Pons (tissue), 1 donor: ENCODE data around the gene OCRL.
A peak's percentile ranks its signal among the peaks of the same experiment; 100 is the strongest.

Source experiments
- DNase-seq: peaks from one replicate; pipeline ENCODE4 v3.0.0-alpha.2; 2016; ENCODE audit warnings: low spot score

Gene OCRL

DNA sequence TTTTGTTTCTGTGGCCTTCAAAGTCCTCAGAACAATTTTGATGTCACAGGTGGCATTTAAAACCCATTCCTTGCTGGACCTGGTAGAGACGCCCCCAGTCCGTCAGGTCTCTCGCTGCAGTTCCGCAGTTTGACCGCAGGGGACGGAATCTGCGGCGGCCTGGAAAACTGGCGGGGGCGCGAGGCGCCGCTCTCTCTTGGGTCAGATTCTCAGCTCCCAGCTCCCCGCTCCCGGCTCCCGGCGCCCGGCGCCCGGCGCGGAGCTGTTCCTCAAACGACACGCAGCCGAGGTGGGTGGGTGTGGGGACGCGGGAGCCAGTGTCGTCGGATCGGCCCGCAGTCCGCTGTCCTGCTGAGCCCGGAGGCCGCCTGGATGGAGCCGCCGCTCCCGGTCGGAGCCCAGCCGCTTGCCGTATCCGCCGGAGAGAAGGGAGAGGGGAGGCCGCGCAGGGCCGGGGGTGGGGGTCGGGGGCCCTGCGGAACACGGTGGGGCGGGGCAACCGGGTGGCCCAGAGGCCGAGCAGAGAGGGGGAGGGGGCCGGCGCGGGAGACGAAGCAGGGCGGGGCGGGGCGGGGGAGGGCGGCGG lies at the start of gene OCRL:
TSS of gene OCRL (plus strand) at position 192 of the 586 bp plus-strand sequence. CDS start at position 373, 181 bp downstream.
- peak; percentile 36 for DNase-seq

DNA sequence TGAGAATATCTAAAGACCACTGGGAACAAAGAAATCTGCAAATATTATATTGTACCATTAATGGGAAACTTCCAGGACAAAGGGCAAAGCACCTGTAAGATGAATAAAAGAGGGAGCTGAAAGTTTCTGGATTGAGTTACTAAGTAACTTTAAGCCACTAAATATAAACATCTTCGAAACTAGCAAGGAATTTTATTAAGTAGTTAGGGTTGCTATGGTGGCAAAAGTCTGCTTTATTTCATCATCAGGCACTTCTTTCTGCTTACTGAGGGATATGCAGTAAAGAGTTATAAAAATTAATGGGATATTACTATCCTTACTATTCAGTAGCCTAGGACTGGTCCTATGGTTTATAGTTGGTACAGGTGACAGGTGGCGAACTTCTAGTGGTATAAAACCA lies 49.7 kb upstream of the OCRL start:
- no peak for DNase-seq

DNA sequence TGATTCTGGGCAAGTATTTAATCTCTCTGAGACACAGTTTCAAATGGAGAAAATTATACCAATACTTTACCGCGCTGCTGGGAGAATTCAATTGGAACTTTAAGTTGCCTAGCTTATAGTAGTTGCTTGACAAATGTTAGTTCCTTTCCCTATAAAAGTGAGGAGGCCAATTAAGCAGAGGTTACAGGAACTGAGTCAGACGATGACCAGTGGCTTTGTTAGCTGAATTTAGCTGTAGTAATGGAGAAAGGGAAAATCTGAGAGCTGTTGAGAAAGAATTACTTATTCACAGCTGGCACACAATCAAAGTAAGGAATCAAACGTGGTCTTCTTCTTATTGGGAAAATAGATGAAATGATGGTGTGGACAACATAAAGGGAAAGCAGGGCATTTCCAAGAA lies 46.4 kb upstream of the OCRL start:
- DNase-seq: no peak

DNA sequence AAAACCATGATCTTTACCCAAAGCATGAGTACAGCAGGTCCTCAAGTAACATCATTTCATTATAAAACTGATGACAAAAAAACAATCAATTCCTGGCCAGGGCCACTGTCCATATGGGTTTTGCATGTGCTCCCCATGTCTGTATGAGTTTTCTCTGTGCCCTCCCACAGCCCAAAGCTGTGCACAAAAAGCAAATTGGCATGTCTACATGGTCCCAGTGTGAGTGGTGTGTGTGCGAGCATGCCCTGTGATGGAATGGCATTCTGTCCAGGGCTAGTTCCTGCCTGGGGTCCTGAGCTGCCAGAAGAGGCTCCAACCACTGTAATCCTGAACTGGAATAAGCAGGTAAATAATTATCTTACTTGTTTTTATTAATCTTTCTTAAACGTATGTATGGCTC lies 45.2 kb upstream of the OCRL start:
- no peak for DNase-seq

DNA sequence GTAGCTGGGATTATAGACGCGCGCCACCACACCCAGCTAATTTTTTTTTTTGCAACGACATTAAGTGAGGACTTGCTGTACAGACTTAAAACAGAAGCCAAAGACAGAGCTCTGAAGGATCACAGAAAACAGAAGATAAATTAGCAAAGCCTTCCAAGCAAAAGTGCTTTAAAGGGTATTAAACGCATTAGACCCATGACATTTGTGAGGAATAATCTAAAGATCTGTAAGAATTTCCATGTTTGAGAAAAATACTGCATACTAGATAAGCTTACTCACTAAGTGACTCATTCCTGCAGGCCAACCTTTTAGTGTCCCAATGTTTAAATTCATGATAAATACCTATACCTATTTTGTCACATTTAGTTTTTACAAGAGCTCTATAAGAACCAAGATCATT lies 44.2 kb upstream of the OCRL start:
- no peak for DNase-seq

DNA sequence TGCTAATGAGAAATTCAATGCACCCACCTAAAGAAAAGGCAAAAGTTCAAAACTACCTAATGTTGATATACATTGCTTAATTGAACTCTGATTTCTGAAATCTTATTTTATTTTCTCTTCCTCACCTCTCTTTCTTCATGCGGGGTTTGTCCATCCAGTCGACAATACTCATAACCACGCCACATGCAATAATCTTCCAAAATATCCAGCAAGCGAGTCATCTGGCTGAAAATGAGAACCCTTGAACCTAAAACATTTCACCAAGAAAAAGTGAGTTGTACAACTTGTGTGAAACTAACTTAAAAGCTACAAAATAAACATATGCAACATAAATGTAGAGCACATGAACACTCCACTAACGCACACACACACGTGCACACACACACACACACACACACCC lies 43.4 kb upstream of the OCRL start:
- no peak for DNase-seq

DNA sequence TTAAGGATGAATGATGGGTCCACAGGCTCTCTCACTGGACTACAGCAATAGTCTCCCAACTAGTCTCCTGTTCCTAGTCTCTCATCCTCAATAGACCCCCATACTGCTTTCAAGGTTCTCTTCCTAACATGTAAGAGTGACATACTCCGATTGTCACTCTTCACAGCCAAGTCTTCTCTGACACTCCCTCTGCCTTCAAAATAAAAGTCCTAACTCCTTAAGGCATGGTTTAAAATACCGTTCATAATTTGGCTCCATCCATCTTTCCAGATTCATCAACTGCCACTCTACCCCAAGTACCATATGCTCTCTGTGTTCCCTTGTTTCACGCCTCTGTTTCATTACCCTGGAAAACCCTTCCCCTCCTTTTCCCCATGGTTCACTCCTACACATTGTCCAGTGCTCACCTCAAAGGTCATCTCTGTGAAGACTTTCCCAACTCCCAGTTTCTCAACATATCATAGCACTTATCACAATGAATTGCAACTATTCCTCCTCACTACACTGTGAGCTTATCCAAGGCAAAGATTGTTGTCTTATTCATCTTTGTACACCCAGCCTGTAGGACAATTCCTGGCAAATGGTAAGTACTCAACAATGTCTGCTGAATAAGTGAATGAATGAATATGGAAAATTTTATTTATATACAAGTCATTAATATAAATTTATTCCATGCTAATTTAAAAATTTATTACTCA lies 42.8 kb upstream of the OCRL start:
- no peak for DNase-seq

DNA sequence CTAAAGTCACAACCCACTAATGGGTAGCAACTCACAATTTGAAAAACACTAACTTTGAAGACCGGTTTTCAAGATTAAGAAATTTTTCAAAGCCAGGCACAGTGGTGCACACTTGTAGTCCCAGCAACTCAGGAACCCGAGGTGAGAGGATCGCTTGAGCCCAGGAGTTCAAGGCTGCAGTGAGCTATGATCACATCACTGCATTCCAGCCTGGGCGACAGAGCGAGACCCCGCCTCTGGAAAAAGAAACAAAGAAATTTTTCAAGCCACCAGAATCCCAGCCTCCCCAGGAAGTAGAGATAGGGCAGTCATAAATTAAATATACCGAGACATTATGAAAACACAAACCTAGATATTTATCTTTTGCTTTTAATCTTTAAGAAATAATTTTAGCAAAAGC lies 29.7 kb upstream of the OCRL start:
- DNase-seq: no peak

DNA sequence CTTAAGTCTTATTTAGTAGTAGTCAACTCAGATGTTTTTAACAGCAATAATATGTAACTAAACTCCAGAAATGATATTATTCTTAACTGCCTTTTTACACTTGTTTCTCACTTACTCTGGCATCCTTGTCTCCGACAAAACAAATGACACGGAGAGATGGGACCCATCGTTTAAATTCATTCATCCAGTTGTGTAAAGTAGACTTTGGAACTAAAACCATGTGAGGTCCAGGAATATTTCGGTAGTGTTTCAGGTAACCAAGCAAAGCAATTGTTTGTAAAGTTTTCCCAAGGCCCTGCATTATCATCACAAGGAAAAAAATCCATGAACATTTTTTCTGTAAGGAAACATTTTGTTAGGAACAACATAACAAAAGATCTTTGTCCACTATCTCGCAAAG lies 28.4 kb upstream of the OCRL start:
- no peak for DNase-seq

DNA sequence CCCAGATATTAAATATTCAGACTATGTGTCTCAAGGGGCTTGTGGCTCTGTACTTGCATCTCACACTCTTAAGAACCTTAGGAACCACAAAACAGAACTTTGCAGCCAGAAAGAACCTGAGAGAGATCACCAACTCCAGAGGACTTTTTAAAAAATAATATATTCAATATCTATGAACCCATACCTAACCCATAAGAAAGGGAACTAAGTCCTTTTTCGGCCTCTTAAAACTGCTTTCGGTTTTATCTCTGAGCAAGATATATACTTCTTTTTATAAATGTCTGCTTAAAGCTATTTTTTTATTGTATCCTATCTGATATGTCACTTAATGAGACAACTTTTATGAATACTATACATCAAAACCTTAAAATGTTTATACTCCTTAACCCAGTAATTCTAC lies 27.6 kb upstream of the OCRL start:
- no peak for DNase-seq

DNA sequence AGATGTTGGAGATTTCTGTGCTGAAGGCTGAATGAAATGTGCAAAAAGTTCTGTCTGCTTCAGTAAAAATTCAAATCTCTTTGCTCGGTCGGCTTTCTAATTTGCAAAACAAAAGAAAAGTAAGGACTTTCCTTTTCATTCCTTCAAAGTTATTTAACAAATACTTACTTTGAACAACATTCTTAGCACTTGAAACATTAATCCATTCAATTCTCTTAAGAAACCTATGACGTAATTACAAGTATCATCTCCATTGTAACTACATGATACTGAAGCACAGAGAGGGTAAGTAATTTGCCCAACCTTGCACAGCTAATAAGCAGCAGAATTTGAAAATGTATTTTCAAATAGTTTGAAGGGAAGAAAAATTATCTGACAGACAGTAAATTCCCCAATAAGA lies 23.7 kb upstream of the OCRL start:
- no peak for DNase-seq

DNA sequence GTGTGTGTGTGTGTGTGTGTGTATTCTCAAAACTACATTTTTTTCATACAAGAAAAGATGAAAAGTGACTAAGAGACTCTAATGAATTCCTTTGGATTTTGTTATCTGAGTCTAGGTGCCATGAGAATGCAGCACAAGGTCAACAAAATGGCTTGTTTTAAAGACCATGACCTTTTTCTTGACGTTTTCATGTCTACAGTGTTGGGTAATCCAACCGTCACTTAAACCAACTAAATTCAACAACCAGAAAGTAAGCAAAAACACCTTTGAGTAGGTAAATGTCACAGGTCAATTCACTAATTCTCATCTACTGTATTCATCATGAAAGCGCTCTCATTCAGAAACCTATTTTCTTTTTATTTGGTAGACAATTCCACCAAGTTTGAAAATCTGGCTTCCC lies 19.9 kb upstream of the OCRL start:
- DNase-seq: no peak

DNA sequence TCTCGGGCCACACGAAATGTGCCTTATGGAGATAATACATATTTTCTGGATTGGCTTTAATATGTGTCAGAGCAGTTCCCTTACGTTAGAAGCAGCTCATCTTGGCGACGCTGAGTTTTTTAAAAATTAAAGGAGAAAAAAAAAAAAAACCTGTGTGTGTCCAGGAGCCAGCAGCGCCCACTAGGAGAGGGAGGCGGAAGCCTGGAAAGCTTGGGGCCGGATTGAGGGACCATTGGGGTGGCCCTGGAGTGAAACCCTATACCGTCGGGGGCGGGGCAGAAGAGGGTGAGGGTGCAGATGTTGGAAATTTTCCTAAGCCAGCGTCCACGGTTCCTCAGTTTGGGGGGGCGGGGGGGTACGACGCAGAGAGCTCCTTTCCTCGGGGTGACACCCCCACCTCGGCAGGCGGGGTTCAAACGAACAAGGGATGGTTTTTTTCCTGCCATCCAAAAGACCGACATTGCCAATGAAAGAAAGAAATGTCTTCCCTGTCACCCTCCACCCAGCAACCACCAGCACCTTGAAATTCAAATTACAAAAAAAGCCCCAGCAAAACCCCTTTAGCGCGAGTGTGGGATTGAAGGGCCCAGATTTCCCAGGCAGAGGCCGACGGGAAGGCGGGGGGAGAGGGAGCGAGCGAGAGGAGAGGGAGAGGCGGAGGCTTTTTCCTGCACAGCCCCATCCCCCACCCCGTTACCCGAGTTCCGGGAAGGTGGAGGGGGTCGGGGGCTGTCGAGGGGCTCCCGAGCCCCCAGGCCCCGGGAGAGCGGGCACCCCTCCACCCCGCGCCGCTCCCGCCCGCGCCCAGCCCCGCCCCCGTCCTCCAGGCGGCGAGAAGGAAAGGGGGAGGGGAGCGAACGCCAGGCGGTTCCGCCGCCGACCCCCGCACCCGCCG lies 17.6 kb upstream of the OCRL start:
- DNase-seq: peak; percentile 25

DNA sequence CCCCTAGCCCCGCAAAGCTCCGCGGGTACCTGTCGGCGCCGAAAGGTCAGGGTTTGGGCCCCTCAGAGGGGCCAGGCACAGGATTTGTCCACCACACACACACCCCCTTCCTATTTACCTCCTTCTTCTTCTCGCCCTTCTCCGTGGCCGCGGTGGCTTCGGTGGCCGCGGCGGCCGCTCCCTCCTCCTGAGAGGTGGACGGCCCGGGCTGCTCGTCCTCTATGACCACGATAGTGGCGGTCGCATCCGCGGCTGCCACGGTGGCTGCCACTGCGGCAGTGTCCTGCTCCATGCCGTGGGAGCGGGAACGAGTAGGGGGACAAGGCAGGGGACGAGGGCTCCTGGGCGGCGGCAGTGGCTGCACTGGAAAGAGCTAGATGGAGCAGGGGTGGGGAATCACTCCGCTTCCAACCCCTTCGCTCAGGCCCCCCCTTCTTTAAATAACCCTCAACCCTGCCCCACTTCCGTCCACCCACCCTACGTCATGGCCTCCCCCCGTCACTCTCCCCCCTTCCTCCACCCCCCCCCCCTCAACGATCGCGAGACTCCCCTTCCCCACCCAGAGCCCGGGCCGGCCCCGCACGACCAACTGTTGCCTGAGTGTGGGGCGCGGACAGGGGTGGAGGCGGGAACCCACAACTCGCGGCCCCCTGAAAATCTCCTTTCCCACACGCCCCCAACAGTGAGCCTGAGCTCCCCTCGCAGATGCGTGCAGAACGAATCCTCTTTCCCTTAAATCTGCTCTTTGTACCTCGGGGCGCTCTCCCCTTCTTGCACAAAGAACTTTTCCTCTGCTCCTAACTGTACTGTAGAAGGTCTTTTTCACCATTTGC lies 16.8 kb upstream of the OCRL start, which contains the start of gene SMARCA1:
TSS of gene SMARCA1 (minus strand) at position 412 of the 833 bp plus-strand sequence. CDS start at position 292, 120 bp downstream.
- no peak for DNase-seq

DNA sequence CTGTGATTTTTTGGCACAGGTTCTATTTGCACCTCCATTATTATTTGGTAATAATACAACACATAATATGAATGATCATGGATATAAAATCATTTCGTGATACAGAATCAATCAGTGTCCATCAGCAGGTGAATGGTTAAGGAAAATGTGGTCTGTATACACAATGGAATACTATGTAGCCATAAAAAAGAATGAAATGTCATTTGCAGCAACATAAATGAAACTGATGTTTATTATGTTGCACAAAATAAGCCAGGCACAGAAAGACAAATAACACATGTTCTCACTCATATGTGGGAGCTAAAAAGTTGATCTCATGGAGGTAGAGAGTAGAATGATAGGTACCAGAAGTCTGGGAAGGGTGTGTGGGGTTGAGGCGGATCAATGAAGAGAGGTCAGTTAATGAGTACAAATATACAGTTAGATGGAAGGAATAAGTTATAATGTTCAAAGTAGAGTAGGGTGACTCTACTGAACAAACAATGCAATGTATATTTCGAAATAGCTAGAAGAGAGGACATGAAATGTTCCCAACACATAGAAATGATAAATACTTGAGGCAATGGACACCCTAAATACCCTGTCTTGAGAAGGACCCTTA lies 15.7 kb upstream of the OCRL start:
- no peak for DNase-seq

DNA sequence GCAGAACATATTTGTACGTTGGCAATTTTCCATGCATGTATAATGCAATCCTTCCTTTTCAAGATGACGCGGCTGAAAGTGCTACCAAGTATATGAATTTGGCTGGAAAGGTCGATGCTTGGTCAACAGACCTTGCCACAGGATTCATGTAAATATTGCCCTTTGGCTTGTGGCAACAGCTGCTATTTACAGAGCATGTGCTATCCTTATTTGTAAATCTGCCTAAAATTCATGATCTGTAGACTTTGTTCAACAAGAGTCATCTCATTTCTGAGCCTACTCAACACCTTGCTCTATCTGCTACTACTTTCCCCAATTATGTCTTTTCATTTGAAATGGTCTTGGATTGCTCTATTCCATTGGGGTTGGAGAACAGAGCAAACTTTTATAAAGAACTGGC lies 14.9 kb upstream of the OCRL start:
- DNase-seq: no peak

DNA sequence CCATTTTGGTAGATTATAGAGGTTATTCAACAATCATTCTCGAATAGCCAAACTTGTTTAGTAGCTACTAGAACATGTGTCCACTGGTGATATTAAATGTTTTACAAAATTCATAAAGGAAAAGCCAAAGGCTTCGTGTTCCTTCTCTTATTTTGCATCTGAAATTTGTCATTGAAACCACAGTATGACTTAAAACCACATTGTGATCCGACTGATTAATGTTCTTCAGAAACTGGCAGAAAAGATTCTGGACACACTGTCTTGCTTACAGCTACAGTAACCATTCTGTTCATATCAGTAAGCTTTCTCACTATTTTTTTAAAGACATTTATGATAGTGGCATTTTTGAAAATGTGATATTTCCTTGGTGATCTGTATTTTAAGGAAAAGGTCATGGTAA lies 14.2 kb upstream of the OCRL start:
- DNase-seq: no peak

DNA sequence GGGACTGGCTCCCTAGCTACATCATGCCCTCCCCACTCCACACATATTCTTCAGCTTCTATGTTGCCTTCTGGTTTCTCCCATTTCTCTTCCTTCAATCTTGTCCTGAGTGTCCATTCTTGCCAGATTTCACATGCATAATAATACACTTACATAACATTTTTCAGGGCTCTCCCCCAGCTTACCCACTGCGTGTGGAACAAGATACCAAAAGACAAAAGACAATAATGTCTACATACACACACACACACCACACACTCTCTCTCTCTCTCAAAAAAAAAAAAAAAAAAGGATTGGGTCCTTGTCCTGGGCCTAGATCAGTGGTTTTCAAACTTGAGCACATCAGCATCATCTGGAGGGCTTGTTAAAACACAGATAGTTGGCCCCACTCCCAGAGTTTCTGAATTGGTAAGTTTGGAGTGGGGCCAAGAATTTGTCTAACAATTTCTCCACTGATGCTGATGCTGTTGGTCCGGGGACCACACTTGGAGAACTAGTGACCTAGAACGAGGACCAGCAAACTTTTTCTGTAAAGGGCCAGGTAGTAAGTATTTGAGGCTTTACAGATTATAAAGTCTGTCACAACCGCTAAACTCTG lies 10.3 kb upstream of the OCRL start:
- DNase-seq: no peak

DNA sequence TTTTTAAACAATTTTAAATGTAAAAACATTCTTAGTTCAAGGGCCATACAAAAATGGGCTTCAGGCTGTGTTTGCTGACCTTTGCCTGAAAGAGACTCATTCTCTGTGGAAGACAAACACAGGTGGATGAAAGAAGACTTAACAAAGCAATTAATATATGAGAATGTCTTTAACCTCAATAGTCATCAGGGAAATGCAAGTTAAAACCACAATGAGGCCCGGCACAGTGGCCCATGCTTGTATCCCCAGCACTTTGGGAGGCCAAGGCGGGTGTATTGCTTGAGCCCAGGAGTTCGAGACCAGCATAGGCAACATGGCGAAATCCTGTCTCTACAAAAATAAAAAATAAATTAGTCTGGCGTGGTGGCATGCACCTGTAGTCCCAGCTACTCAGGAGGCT lies 9.6 kb upstream of the OCRL start:
- no peak for DNase-seq

DNA sequence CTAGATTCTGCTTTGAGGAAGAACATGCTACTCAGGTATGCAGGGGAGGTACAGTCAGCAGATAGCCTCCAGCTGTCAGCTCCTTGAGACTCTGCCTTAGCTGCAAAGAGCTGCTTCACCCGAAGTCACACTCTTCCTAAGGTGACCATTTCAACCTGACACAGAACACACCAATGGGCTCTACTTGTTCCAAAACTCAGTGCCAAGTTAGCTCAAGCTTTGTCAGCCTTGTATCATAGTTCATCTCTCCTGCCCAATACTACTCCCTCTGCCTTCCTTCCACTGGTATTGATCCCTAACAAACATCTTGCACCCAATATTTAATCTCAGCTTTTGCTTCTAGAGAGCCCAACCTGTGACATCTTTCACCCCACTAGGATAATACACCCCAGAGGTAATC lies 8.9 kb upstream of the OCRL start:
- DNase-seq: no peak
